HCT116 (cell line): ENCODE data around the gene CDC42SE2. TPM values are rescaled to one million over a fixed set of nuclear protein-coding genes. Genes with fewer than 3 reads are reported as not detected.

ENCODE experiments used
- ATAC-seq: fragments of 200-7000 bp; cut with Tn5 transposase; 2 replicates; pipeline ENCODE4 v1.9.1; 2020; ENCODE audit warnings: mild to moderate bottlenecking, moderate library complexity
- BruUV-seq: library from RNA; stranded (reverse); fragments of 400-500 nt; replicated peaks from 2 replicates; lab custom pipeline; 2021; lab: Mats Ljungman, UMichigan
- CTCF ChIA-PET: fragments of 300-600 bp; sonication (Branson Sonifier 250); formaldehyde crosslinking; loops from one replicate; lab custom pipeline; 2021; ENCODE audit warnings: antibody characterized with exemption; lab: Charles Lee
- POLR2A ChIA-PET: fragments of 300-600, 350-600 bp; sonication (Branson Sonifier 250); formaldehyde crosslinking; loops from one replicate; lab custom pipeline; 2021; ENCODE audit warnings: antibody characterized with exemption; lab: Charles Lee
- RAD21 ChIA-PET, 2 experiments: fragments of 300-600 bp; sonication (Branson Sonifier 250); formaldehyde crosslinking; loops; one replicate each; lab custom pipeline; 2023; ENCODE audit warnings: low total read pairs in 2 of 2; ENCODE audit not compliant: uncharacterized antibody in 2 of 2, unreplicated experiment in 2 of 2, low non-redundant PET in 1 of 2; lab: Charles Lee
- DNase-seq: peaks from one replicate; pipeline ENCODE4 v3.0.0-alpha.2; 2010; ENCODE audit warnings: low read depth, low spot score
- H2AFZ ChIP-seq: fragments of 200-600 bp; shearing (Covaris generic), sonication (generic); 2 replicates; pipeline ENCODE4 v1.6.1; 2017; ENCODE audit warnings: low read depth, mixed run types, mixed read lengths, antibody characterized with exemption, low read length; ENCODE audit not compliant: poor library complexity, severe bottlenecking
- H3K27ac ChIP-seq: 2 replicates; pipeline ENCODE4 v1.5.1; 2012; ENCODE audit warnings: low read depth, low read length
- H3K27me3 ChIP-seq: fragments of 200-600 bp; sonication (generic); 2 replicates; pipeline ENCODE4 v1.6.1; 2016; ENCODE audit warnings: mixed run types, low read length, mixed read lengths; ENCODE audit not compliant: insufficient read depth
- H3K36me3 ChIP-seq, 2 experiments: fragments of 200-500 bp in 1 of 2; fragments of 200-600 bp in 1 of 2; sonication (Bioruptor generic) in 1 of 2; sonication (generic) in 1 of 2; 2 replicates each; pipeline versions ENCODE4 v1.5.1 to v1.6.1; 2014 to 2016; ENCODE audit warnings: low read length in 2 of 2, inconsistent platforms in 1 of 2, mixed read lengths in 1 of 2, mixed run types in 1 of 2; ENCODE audit not compliant: insufficient read depth in 2 of 2, control insufficient read depth in 1 of 2
- H3K4me1 ChIP-seq, 2 experiments: fragments of 200-600 bp in 1 of 2; sonication (generic) in 1 of 2; 2 replicates each; pipeline versions ENCODE4 v1.5.1 to v1.6.1; 2012 to 2017; ENCODE audit warnings: low read length in 2 of 2, inconsistent platforms in 1 of 2, mild to moderate bottlenecking in 1 of 2, mixed read lengths in 1 of 2, mixed run types in 1 of 2, moderate library complexity in 1 of 2; ENCODE audit not compliant: insufficient read depth in 2 of 2, control insufficient read depth in 1 of 2
- H3K4me2 ChIP-seq: fragments of 200-600 bp; sonication (generic); 2 replicates; pipeline ENCODE4 v1.6.1; 2017; ENCODE audit warnings: mixed run types, low read length, mixed read lengths
- H3K4me3 ChIP-seq, 2 experiments: fragments of 200-600 bp in 1 of 2; sonication (generic) in 1 of 2; replicated peaks in 1 of 2; 2 replicates each; pipeline ENCODE4 v1.5.1; 2011 to 2016; ENCODE audit warnings: low read length in 2 of 2, control low read depth in 1 of 2, low read depth in 1 of 2, mild to moderate bottlenecking in 1 of 2, mixed read lengths in 1 of 2, mixed run types in 1 of 2
- H3K79me2 ChIP-seq: fragments of 200-600 bp; sonication (generic); 2 replicates; pipeline ENCODE4 v1.6.1; 2017; ENCODE audit warnings: mild to moderate bottlenecking, mixed run types, low read length, moderate library complexity, mixed read lengths; ENCODE audit not compliant: insufficient read depth
- H3K9ac ChIP-seq: fragments of 200-600 bp; sonication (generic); 2 replicates; pipeline ENCODE4 v1.6.1; 2016; ENCODE audit warnings: low read length, mixed read lengths
- H3K9me2 ChIP-seq: fragments of 200-600 bp; sonication (generic), shearing (Covaris generic); 2 replicates; pipeline ENCODE4 v1.6.1; 2017; ENCODE audit warnings: mixed run types, mild to moderate bottlenecking, moderate library complexity; ENCODE audit not compliant: insufficient read depth
- H3K9me3 ChIP-seq, 2 experiments: fragments of 200-500 bp in 1 of 2; fragments of 200-600 bp in 1 of 2; sonication (Bioruptor generic) in 1 of 2; sonication (generic) in 1 of 2; 2 replicates each; pipeline ENCODE4 v1.6.1; 2014 to 2017; ENCODE audit warnings: low read length in 2 of 2, mixed read lengths in 2 of 2, inconsistent platforms in 1 of 2, low read depth in 1 of 2, mild to moderate bottlenecking in 1 of 2, mixed run types in 1 of 2, moderate library complexity in 1 of 2; ENCODE audit not compliant: control insufficient read depth in 1 of 2, insufficient read depth in 1 of 2
- H4K20me1 ChIP-seq: fragments of 200-600 bp; sonication (generic), shearing (Covaris generic); 2 replicates; pipeline ENCODE4 v1.6.1; 2017; ENCODE audit warnings: mixed run types, mild to moderate bottlenecking, moderate library complexity; ENCODE audit not compliant: insufficient read depth
- ATF3 ChIP-seq: IDR thresholded peaks from 2 replicates; pipeline ENCODE4 v1.6.1; 2012
- CEBPB ChIP-seq: IDR thresholded peaks from 2 replicates; pipeline ENCODE4 v1.6.1; 2012; ENCODE audit warnings: low read depth
- EZH2 ChIP-seq: fragments of 200-600 bp; sonication (generic); IDR thresholded peaks from 2 replicates; pipeline ENCODE4 v1.6.1; 2017; ENCODE audit warnings: antibody characterized with exemption, mixed run types
- FOSL1 ChIP-seq: IDR thresholded peaks from 2 replicates; pipeline ENCODE4 v1.6.1; 2012; ENCODE audit warnings: low read depth
- MAX ChIP-seq: IDR thresholded peaks from 2 replicates; pipeline ENCODE4 v1.6.1; 2012
- POLR2AphosphoS5 ChIP-seq: IDR thresholded peaks from 2 replicates; pipeline ENCODE4 v1.6.1; 2011; ENCODE audit warnings: mild to moderate bottlenecking, low read depth, low read length, moderate library complexity
- SIN3A ChIP-seq: IDR thresholded peaks from 2 replicates; pipeline ENCODE4 v1.6.1; 2012; ENCODE audit warnings: low read depth
- SP1 ChIP-seq: IDR thresholded peaks from 2 replicates; pipeline ENCODE4 v1.6.1; 2012; ENCODE audit warnings: low read depth
- TCF7L2 ChIP-seq: IDR thresholded peaks from 2 replicates; pipeline ENCODE4 v1.7.0; 2011; ENCODE audit warnings: borderline replicate concordance, inconsistent platforms; ENCODE audit not compliant: insufficient read depth, insufficient read length; ENCODE audit errors: extremely low read depth
- ZBTB33 ChIP-seq: IDR thresholded peaks from 2 replicates; pipeline ENCODE4 v1.6.1; 2011; ENCODE audit warnings: mild to moderate bottlenecking, low read length, moderate library complexity; ENCODE audit not compliant: insufficient replicate concordance; ENCODE audit errors: extremely low read depth
- ZFX ChIP-seq: fragments of 450-650 bp; IDR thresholded peaks from 2 replicates; pipeline ENCODE4 v1.6.1; 2017
- intact Hi-C: fragments of 100-400 bp; cut with micrococcal nuclease; formaldehyde crosslinking; loops from 2 replicates; pipeline ENCODE4 v1.10.0; 2022
- total RNA-seq: library from RNA; stranded (reverse); gene quantifications from one replicate; pipeline ENCODE4 v1.2.1, GENCODE V29; 2021; ENCODE audit not compliant: unreplicated experiment

Gene CDC42SE2
- total RNA-seq, 1 experiment from 2014 or later, result 27.0 TPM

- CTCF ChIA-PET, result no interaction called here
- no TSS peak for BruUV-seq
Measured at GRCh38 chr5:131389096-131389868, 125.4 kb downstream of the CDC42SE2 start.

GRCh38 chr5:131389869-131390265 lies 126.0 kb downstream of the CDC42SE2 start:
- Histone ChIP-seq H3K36me3 (peaks cover 4 to 17% of the 10 kb centered on the region in 2 experiments; a peak in 2 of 4 replicates), H3K4me1 (no peaks in the 10 kb centered on the region), H3K9me3 (no peaks in the 10 kb centered on the region), H3K4me3 (no peak overlapping the region), H3K4me2 (no peak overlapping the region)
- no peak for DNase-seq
- POLR2A ChIA-PET, result no interaction called here
- TF ChIP-seq POLR2AphosphoS5, result no peak
- TF ChIP-seq CEBPB, result no peak
- TF ChIP-seq SP1, result no peak
- no peak for TF ChIP-seq ZBTB33
- TF ChIP-seq EZH2, result no peak
- TF ChIP-seq, all 23 proteins: peak for 0
- intact Hi-C loops, result loop anchor here (10.0 kb wide), 1 partner anchor 1485 kb away; the partner anchor contains the start of gene CHSY3
- H3K27ac ChIP-seq, result no peak overlapping the region
- H2AFZ ChIP-seq, result no peak overlapping the region
- no peak for ATAC-seq
- no TSS peak for BruUV-seq
- H3K9ac ChIP-seq, result no peak overlapping the region
- ChIA-PET CTCF (no interaction called here), RAD21 (no interaction called here)
- no peaks in the 10 kb centered on the region for H3K79me2 ChIP-seq
- no peaks in the 10 kb centered on the region for H3K9me2 ChIP-seq
- no peaks in the 10 kb centered on the region for H3K27me3 ChIP-seq
- H4K20me1 ChIP-seq, result no peaks in the 10 kb centered on the region

More at GRCh38 chr5:131389096-131389868, 125.4 kb downstream of the CDC42SE2 start:
- ATAC-seq (no peak), DNase-seq (no peak)
- Histone ChIP-seq H3K9ac (no peak overlapping the region), H3K4me1 (no peaks in the 10 kb centered on the region), H3K36me3 (peaks cover 4 to 17% of the 10 kb centered on the region in 2 experiments; a peak in 2 of 4 replicates), H3K9me2 (no peaks in the 10 kb centered on the region), H3K9me3 (no peaks in the 10 kb centered on the region), H3K79me2 (no peaks in the 10 kb centered on the region), H2AFZ (no peak overlapping the region), H4K20me1 (no peaks in the 10 kb centered on the region), H3K27ac (no peak overlapping the region), H3K4me2 (no peak overlapping the region), H3K27me3 (no peaks in the 10 kb centered on the region), H3K4me3 (no peak overlapping the region)
- ChIA-PET POLR2A (no interaction called here), RAD21 (no interaction called here)
- intact Hi-C loops, result loop anchor here (10.0 kb wide), 1 partner anchor 1484 kb away; the partner anchor contains the start of gene CHSY3
- TF ChIP-seq FOSL1, result no peak
- TF ChIP-seq MAX, result no peak
- no peak for TF ChIP-seq CEBPB
- TF ChIP-seq SIN3A, result no peak
- no peak for TF ChIP-seq TCF7L2
- no peak for TF ChIP-seq ZFX
- no peak for TF ChIP-seq ATF3
